H1 (cell line): Measurements from ENCODE around the gene RERE. TPM values are rescaled to one million over a fixed set of nuclear protein-coding genes. Genes with fewer than 3 reads are reported as not detected.

Experiments
- CTCF ChIA-PET: fragments of 300-600 bp; sonication (Branson Sonifier 250); formaldehyde crosslinking; loops from one replicate; lab custom pipeline; 2021; ENCODE audit not compliant: partially characterized antibody; lab: Charles Lee
- POLR2A ChIA-PET: fragments of 300-600 bp; sonication (Branson Sonifier 250); formaldehyde crosslinking; loops from one replicate; lab custom pipeline; 2021; ENCODE audit warnings: inconsistent platforms; ENCODE audit not compliant: partially characterized antibody; lab: Charles Lee
- DNase-seq, 2 experiments: peaks; one replicate each; pipeline versions ENCODE4 v3.0.0 to v3.0.0-alpha.2; 2010 to 2022; ENCODE audit warnings: low spot score in 2 of 2, low read depth in 1 of 2, mixed read lengths in 1 of 2
- FAIRE-seq: peaks from 2 replicates; lab custom pipeline; 2011; peaks lifted over from hg19 to GRCh38; lab: Jason Lieb, UNC
- H2AFZ ChIP-seq: 2 replicates; pipeline ENCODE4 v1.8.1; 2012; ENCODE audit warnings: low read length, inconsistent platforms
- H2AK5ac ChIP-seq: 2 replicates; pipeline ENCODE4 v1.6.1; 2013; ENCODE audit warnings: low read depth, low read length
- H2BK120ac ChIP-seq: replicated peaks from 2 replicates; pipeline ENCODE3; 2013; ENCODE audit warnings: low read depth, low read length, inconsistent platforms
- H2BK12ac ChIP-seq: 2 replicates; pipeline ENCODE4 v1.6.1; 2013; ENCODE audit warnings: low read depth, low read length
- H2BK15ac ChIP-seq: 2 replicates; pipeline ENCODE4 v1.6.1; 2013; ENCODE audit warnings: low read length
- H2BK20ac ChIP-seq: 2 replicates; pipeline ENCODE4 v1.6.1; 2013; ENCODE audit warnings: low read length
- H2BK5ac ChIP-seq: 2 replicates; pipeline ENCODE4 v1.6.1; 2013; ENCODE audit warnings: low read depth, low read length
- H3K14ac ChIP-seq: 2 replicates; pipeline ENCODE4 v1.6.1; 2013; ENCODE audit warnings: inconsistent platforms; ENCODE audit not compliant: insufficient read length
- H3K18ac ChIP-seq: 2 replicates; pipeline ENCODE4 v1.6.1; 2013; ENCODE audit warnings: low read length; ENCODE audit errors: extremely low read depth
- H3K23ac ChIP-seq: 2 replicates; pipeline ENCODE4 v1.6.1; 2013; ENCODE audit warnings: inconsistent platforms; ENCODE audit not compliant: insufficient read length
- H3K23me2 ChIP-seq: 2 replicates; pipeline ENCODE4 v1.6.1; 2013; ENCODE audit warnings: low read depth, low read length
- H3K27ac ChIP-seq: 2 replicates; pipeline ENCODE4 v1.6.1; 2011; ENCODE audit warnings: low read depth, low read length, inconsistent platforms
- H3K27me3 ChIP-seq, 4 experiments: replicated peaks in 1 of 4; 1 replicate in 1 of 4; 2 replicates in 3 of 4; pipeline versions ENCODE4 v1.6.1 to v1.8.1; 2011 to 2013; ENCODE audit warnings: low read length in 3 of 4, mild to moderate bottlenecking in 3 of 4, inconsistent platforms in 2 of 4, mixed read lengths in 2 of 4, moderate library complexity in 1 of 4; ENCODE audit not compliant: control insufficient read depth in 3 of 4, insufficient read depth in 3 of 4; ENCODE audit errors: extremely low read depth in 1 of 4
- H3K36me3 ChIP-seq, 4 experiments: 2 replicates each; pipeline versions ENCODE4 v1.6.1 to v1.8.1; 2011 to 2013; ENCODE audit warnings: mild to moderate bottlenecking in 4 of 4, low read length in 3 of 4, moderate library complexity in 2 of 4, control low read depth in 1 of 4, inconsistent platforms in 1 of 4; ENCODE audit not compliant: insufficient read depth in 4 of 4, control insufficient read depth in 2 of 4
- H3K4ac ChIP-seq: replicated peaks from 2 replicates; pipeline ENCODE3; 2013; ENCODE audit warnings: low read length, low read depth, mixed read lengths, inconsistent platforms; ENCODE audit not compliant: insufficient read length
- H3K4me1 ChIP-seq, 4 experiments: replicated peaks in 1 of 4; 1 replicate in 1 of 4; 2 replicates in 3 of 4; pipeline versions ENCODE4 v1.6.1 to v1.8.1; 2011 to 2013; ENCODE audit warnings: low read length in 3 of 4, inconsistent platforms in 2 of 4, mixed read lengths in 1 of 4; ENCODE audit not compliant: insufficient read depth in 4 of 4, control insufficient read depth in 3 of 4
- H3K4me2 ChIP-seq, 2 experiments: 2 replicates each; pipeline versions ENCODE4 v1.6.1 to v1.8.1; 2011 to 2013; ENCODE audit warnings: low read depth in 2 of 2, low read length in 2 of 2, control low read depth in 1 of 2, inconsistent platforms in 1 of 2, mild to moderate bottlenecking in 1 of 2; ENCODE audit not compliant: insufficient read depth in 1 of 2
- H3K4me3 ChIP-seq, 4 experiments: fragments of 200-600, 300-600 bp in 1 of 4; sonication (generic), shearing (Covaris generic), sonication (Bioruptor Twin) in 1 of 4; 2 replicates each; pipeline versions ENCODE4 v1.5.1 to v1.8.1; 2011 to 2016; ENCODE audit warnings: low read length in 4 of 4, low read depth in 3 of 4, control low read depth in 2 of 4, inconsistent platforms in 2 of 4, mild to moderate bottlenecking in 2 of 4, mixed read lengths in 1 of 4, moderate library complexity in 1 of 4; ENCODE audit not compliant: insufficient read depth in 2 of 4; ENCODE audit errors: extremely low read depth in 1 of 4
- H3K56ac ChIP-seq: replicated peaks from 2 replicates; pipeline ENCODE3; 2013; ENCODE audit warnings: low read depth, mild to moderate bottlenecking, mixed read lengths, low read length, inconsistent platforms; ENCODE audit not compliant: insufficient read length
- H3K79me1 ChIP-seq: 2 replicates; pipeline ENCODE4 v1.6.1; 2013; ENCODE audit warnings: low read depth, low read length, control low read depth
- H3K79me2 ChIP-seq, 2 experiments: 2 replicates each; pipeline versions ENCODE4 v1.6.1 to v1.8.1; 2012 to 2013; ENCODE audit warnings: low read length in 2 of 2, mild to moderate bottlenecking in 2 of 2, inconsistent platforms in 1 of 2; ENCODE audit not compliant: insufficient read depth in 2 of 2, control insufficient read depth in 1 of 2
- H3K9ac ChIP-seq, 4 experiments: replicated peaks in 1 of 4; 1 replicate in 1 of 4; 2 replicates in 3 of 4; pipeline versions ENCODE4 v1.6.1 to v1.8.1; 2011 to 2013; ENCODE audit warnings: low read depth in 3 of 4, low read length in 3 of 4, control low read depth in 2 of 4, mild to moderate bottlenecking in 2 of 4, moderate library complexity in 2 of 4, inconsistent platforms in 1 of 4; ENCODE audit errors: extremely low read depth in 1 of 4
- H3K9me3 ChIP-seq, 2 experiments: 2 replicates each; pipeline versions ENCODE4 v1.6.1 to v1.8.1; 2012 to 2013; ENCODE audit warnings: mild to moderate bottlenecking in 2 of 2, moderate library complexity in 2 of 2, control low read depth in 1 of 2, inconsistent platforms in 1 of 2, low read depth in 1 of 2, low read length in 1 of 2, mixed read lengths in 1 of 2; ENCODE audit not compliant: insufficient read depth in 2 of 2
- H4K20me1 ChIP-seq, 2 experiments: replicated peaks in 1 of 2; 2 replicates each; pipeline versions ENCODE3 to v1.8.1; 2011 to 2013; ENCODE audit warnings: inconsistent platforms in 2 of 2, low read length in 2 of 2, mild to moderate bottlenecking in 1 of 2; ENCODE audit not compliant: insufficient read depth in 2 of 2, control insufficient read depth in 1 of 2
- H4K5ac ChIP-seq: 2 replicates; pipeline ENCODE4 v1.6.1; 2013; ENCODE audit warnings: low read length, low read depth, mixed read lengths, inconsistent platforms; ENCODE audit not compliant: insufficient read length
- H4K8ac ChIP-seq: 2 replicates; pipeline ENCODE4 v1.8.0; 2013; ENCODE audit warnings: mild to moderate bottlenecking, moderate library complexity, low read length, inconsistent platforms; ENCODE audit not compliant: insufficient read depth; ENCODE audit errors: extremely low read depth
- H4K91ac ChIP-seq: replicated peaks from 2 replicates; pipeline ENCODE3; 2013; ENCODE audit warnings: low read length, mixed read lengths, inconsistent platforms; ENCODE audit not compliant: insufficient read length
- CTBP2 ChIP-seq: IDR thresholded peaks from 2 replicates; pipeline ENCODE4 v1.7.0; 2011; ENCODE audit warnings: borderline replicate concordance, mild to moderate bottlenecking, moderate library complexity, mixed read lengths, low read length; ENCODE audit not compliant: insufficient read depth, insufficient read length
- EGR1 ChIP-seq: IDR thresholded peaks from 2 replicates; pipeline ENCODE4 v1.6.1; 2011; ENCODE audit warnings: low read depth, low read length, borderline replicate concordance
- EP300 ChIP-seq, 2 experiments: IDR thresholded peaks; 1 replicate in 1 of 2; 2 replicates in 1 of 2; pipeline ENCODE4 v1.6.1; 2011 to 2012; ENCODE audit warnings: low read depth in 2 of 2, low read length in 2 of 2, mild to moderate bottlenecking in 2 of 2, borderline replicate concordance in 1 of 2, inconsistent platforms in 1 of 2, moderate library complexity in 1 of 2
- NANOG ChIP-seq: IDR thresholded peaks from 2 replicates; pipeline ENCODE4 v1.6.1; 2011; ENCODE audit warnings: low read length, low read depth, mild to moderate bottlenecking, inconsistent platforms; ENCODE audit not compliant: insufficient read depth, poor library complexity, severe bottlenecking
- POU5F1 ChIP-seq: IDR thresholded peaks from 2 replicates; pipeline ENCODE4 v1.6.1; 2011; ENCODE audit warnings: low read depth, mild to moderate bottlenecking, low read length, moderate library complexity
- SIN3A ChIP-seq, 2 experiments: IDR thresholded peaks in 1 of 2; conservative IDR thresholded peaks in 1 of 2; 2 replicates each; pipeline ENCODE4 v1.6.1; 2011 to 2012; ENCODE audit warnings: low read length in 2 of 2, improper control_type of control experiment in 1 of 2, low read depth in 1 of 2, mild to moderate bottlenecking in 1 of 2
- SIX5 ChIP-seq: IDR thresholded peaks from 2 replicates; pipeline ENCODE4 v1.6.1; 2011; ENCODE audit warnings: mild to moderate bottlenecking, low read depth, low read length
- TCF12 ChIP-seq: IDR thresholded peaks from 2 replicates; pipeline ENCODE4 v1.6.1; 2011; ENCODE audit warnings: low read depth, mild to moderate bottlenecking, low read length
- WGBS, 2 experiments: shearing (Covaris generic) in 1 of 2; methylation state at CpG; one replicate each; pipeline versions ENCODE4 v1.1.6 to v1.1.7; 2013 to 2015; ENCODE audit warnings: low lambda C conversion rate in 2 of 2, mixed read lengths in 2 of 2, inconsistent platforms in 1 of 2, low coverage in 1 of 2, missing lambda C conversion rate in 1 of 2; ENCODE audit not compliant: insufficient replicate concordance in 2 of 2, insufficient coverage in 1 of 2, insufficient read length in 1 of 2; ENCODE audit errors: extremely low coverage in 1 of 2, missing lambda C conversion rate in 1 of 2; 5-methylcytosine and 5-hydroxymethylcytosine counted together
- polyA plus RNA-seq, 7 experiments: library from polyadenylated mRNA; depleted of rRNA in 3 of 7; stranded (reverse) in 5 of 7; unstranded in 2 of 7; fragments of >200 nt in 5 of 7; fragments of 200-250 nt in 2 of 7; gene quantifications; 1 replicate in 5 of 7; 2 replicates in 1 of 7; 4 replicates in 1 of 7; pipeline versions ENCODE4 v1.2.1 to v1.2.3, GENCODE V29; 2011 to 2013; ENCODE audit warnings: missing spikeins in 2 of 7, mixed read lengths in 2 of 7
- total RNA-seq: library from RNA; stranded (reverse); fragmentation: NEBNext Ultra II Directional; extraction: Animal tissue kit (Norgen Biotek cat#: 25700); gene quantifications from 2 replicates; pipeline ENCODE4 v1.2.1, GENCODE V29; 2021

The RERE gene
- total and polyA plus RNA-seq, 2 of the 8 experiments (the other 6 are each of a cell fraction or from before 2014, with no cell fraction given): 15.3 to 142 TPM

DNA sequence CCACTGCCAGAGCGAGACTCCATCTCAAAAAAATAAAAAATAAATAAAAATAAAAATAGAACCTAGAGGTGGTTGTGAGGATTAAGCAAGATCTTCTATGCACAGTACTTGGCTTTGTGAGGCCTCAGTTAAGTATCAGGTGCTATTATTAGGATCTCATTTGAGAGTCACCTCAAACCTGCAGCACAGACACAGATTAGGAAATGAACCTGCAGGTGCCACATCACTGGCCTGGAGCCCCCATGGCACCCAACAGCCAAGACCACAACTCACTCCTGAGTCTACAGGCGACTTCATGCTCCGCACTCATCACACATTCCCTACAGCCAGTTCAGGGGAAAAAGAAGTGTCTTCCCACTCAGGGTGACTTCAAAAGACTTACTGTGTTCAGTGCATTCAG lies 322.8 kb downstream of the RERE start:
- Histone ChIP-seq H3K4me3 (no peak overlapping the region), H3K4me2 (no peak overlapping the region), H4K5ac (no peak overlapping the region), H3K27ac (no peak overlapping the region), H3K9ac (no peak overlapping the region), H4K8ac (no peak overlapping the region; the same call in 1 of the 2 replicates), H2BK20ac (no peak overlapping the region), H3K79me1 (0 out of 2 replicates have a peak, but pooled peaks cover 2% of the 10 kb centered on the region), H3K56ac (no peak overlapping the region), H3K27me3 (no peaks in the 10 kb centered on the region), H2BK15ac (no peak overlapping the region), H2AK5ac (no peak overlapping the region), H3K4ac (no peak overlapping the region), H3K36me3 (peaks cover 8 to 37% (median 27%) of the 10 kb centered on the region in 4 experiments), H4K20me1 (peaks cover 0 to 1% of the 10 kb centered on the region in 2 experiments), H3K18ac (no peak overlapping the region), H3K23ac (no peak overlapping the region), H2BK12ac (no peak overlapping the region), H2BK120ac (no peak overlapping the region), H2AFZ (no peak overlapping the region), H3K23me2 (no peaks in the 10 kb centered on the region), H3K4me1 (no peaks in the 10 kb centered on the region), H3K79me2 (peaks cover 0 to 16% of the 10 kb centered on the region in 2 experiments; a peak in 2 of 4 replicates), H3K14ac (no peak overlapping the region), H4K91ac (no peak overlapping the region), H2BK5ac (no peak overlapping the region), H3K9me3 (no peaks in the 10 kb centered on the region)
- FAIRE-seq (no peak), DNase-seq (no peak)
- WGBS, 2 experiments: 93% methylated on average over 3 of the region's 3 CpGs; no CpG with 5 or more reads in 1 of the 2 experiments
- POLR2A ChIA-PET: interaction anchor here (1.2 kb wide), 1 partner anchor 13 kb away, joined by 3 read pairs; no protein-coding TSS in a partner anchor
- CTCF ChIA-PET: no interaction called here
- no peak for TF ChIP-seq NANOG
- no peak for TF ChIP-seq TCF12
- TF ChIP-seq EGR1: no peak
- no peak for TF ChIP-seq CTBP2
- no peak for TF ChIP-seq POU5F1
- no peak for TF ChIP-seq EP300 (IDR thresholded peaks at IDR 0.05; ENCODE audit: borderline replicate concordance in 1 of 2, low read depth in 2 of 2, low read length in 2 of 2)
- no peak for TF ChIP-seq SIX5
- no peak for TF ChIP-seq SIN3A (conservative IDR thresholded peaks at IDR 0.05 in 1 of 2, IDR thresholded peaks at IDR 0.05 in 1 of 2; ENCODE audit: low read depth in 1 of 2, low read length in 2 of 2)
